Inflammatory macrophage treated with lipopolysaccharide for 1 hour (primary cell): ENCODE results near the gene HMCN2.
"Not testable (repeated sequence)": the region's sequence is repeated elsewhere in the genome, so short reads cannot be mapped to it uniquely, and the experiment has no call there.

Source experiments
- DNase-seq, 2 donors: peaks; one replicate each; pipeline ENCODE4 v3.0.0-alpha.2; 2020 to 2022

The HMCN2 gene

DNA sequence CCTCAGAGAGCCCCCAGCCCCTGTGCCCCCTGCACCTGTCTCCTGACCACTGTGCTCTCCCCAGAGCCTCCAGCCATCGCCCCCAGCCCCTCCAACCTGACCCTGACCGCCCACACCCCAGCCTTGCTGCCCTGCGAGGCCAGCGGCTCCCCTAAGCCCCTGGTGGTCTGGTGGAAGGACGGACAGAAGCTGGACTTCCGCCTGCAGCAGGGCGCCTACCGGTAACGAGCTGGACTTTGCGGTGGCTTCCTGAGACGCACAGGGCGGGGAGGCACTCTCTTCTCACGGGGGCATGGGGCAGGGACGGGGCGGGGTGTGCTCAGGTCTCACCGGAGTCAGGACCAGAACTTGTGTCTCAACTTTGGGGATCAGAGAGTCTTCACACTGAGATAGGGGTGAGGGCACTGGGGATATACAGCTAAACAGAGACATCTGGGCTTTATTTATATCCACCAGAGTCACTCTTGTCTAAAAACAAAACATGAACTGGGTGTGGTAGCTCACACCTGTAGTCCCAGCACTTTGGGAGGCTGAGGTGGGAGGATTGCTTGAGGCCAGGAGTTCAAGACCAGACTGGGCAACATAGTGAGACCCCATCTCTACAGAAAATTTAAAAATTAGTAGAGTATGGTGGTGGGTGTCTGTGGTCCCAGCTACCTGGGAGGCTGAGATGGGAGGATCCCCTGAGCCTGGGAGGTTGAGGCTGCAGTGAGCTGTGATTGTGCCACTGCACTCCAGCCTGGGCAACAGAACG, 133.1 kb downstream of the HMCN2 start:
- DNase-seq: no peak

DNA sequence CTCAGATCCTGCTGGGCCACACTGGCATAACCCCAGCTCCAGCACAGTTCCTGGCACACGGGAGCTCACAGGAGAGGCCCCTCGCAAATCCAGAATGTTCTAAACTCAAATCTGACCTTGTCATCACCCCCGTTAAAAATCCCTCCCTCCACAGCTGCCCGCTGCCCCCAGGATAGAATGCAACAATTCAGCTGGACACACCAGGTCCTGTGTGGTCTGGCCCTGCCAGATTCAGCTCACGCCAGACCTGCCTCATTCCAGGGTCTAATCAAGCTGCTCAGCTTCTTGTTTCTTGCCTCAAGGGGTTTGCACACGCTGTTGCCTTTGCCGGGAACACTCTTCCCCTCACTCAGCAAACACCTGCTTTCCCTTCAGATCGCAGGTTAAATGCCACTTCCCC, 134.2 kb downstream of the HMCN2 start:
- no peak for DNase-seq

GRCh38 chr9:130400870-130401269, 135.3 kb downstream of the HMCN2 start:
- DNase-seq: no peak

DNA sequence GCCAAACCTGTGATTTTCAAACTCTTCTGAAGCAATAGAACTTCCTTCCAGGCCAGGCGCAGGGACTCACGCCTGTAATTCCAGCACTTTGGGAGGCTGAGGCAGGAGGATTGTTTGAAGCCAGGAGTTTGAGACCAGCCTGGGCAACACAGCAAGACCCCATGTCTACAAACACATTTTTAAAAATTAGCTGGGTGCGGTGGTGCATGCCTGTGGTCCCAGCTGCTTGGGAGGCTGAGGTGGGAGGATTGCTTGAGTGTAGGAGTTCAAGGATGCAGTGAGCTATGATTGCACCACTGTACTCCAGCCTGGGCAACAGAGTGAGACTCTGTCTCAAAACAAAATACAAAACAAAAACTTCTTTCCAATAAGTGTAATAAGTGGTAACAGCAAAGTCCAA, 136.2 kb downstream of the HMCN2 start:
- not testable (repeated sequence) for DNase-seq

DNA sequence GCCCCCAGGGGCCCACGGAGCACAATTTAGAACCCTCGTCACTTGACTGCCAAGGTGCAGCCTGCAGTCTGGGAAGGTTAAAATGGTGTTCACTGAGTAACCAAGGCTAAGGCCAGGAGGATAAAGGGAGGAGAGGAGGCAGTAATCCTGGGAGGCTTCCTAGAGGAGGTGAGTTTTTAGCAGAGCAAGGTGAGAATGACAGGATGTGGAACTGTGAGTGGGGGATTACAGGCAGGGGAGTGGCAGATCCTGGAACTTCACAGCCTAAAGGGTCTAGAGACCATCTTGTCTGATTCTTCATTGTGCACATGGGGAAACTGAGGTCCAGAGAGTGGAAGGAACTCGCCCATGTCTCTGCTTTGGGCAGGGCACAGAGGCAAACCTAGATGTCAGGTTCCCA, 136.7 kb downstream of the HMCN2 start:
- no peak for DNase-seq

DNA sequence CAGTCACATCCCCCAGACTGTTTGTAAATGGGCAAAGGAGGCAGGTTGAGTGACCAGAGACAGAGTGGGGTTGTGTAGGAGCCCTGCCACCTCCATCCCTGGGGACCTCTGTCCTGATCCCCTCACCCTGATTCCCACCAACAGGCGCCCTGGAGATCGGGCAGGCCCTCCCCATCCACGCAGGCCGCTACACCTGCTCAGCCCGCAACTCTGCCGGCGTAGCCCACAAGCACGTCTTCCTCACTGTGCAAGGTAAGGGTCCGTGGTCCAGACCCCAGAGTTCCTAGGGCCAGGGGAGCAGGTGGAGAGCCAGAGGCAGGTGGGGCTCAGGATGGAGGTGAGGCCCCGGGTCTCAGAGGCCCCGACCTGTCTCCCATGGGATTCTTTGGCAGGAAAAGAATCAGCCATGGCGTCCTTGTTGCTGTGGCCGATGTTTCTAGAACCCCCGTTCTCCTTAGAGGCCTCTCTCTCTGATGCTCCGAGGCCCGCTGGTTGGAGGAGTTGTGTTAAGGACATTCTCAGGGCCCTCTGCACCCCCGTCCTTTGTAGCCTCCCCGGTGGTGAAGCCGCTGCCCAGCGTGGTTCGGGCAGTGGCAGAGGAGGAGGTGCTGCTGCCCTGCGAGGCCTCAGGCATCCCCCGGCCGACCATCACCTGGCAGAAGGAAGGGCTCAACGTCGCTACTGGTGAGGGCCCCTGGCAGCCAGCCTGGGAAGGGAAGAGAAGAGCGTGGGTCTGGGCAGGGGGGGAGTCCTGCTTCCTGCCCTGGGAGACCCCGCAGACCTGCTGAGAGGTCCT, 137.3 kb downstream of the HMCN2 start:
- no peak for DNase-seq

GRCh38 chr9:130405657-130406257, 140.2 kb downstream of the HMCN2 start:
- DNase-seq: no peak

GRCh38 chr9:130406278-130406895, 140.8 kb downstream of the HMCN2 start:
- no peak for DNase-seq

DNA sequence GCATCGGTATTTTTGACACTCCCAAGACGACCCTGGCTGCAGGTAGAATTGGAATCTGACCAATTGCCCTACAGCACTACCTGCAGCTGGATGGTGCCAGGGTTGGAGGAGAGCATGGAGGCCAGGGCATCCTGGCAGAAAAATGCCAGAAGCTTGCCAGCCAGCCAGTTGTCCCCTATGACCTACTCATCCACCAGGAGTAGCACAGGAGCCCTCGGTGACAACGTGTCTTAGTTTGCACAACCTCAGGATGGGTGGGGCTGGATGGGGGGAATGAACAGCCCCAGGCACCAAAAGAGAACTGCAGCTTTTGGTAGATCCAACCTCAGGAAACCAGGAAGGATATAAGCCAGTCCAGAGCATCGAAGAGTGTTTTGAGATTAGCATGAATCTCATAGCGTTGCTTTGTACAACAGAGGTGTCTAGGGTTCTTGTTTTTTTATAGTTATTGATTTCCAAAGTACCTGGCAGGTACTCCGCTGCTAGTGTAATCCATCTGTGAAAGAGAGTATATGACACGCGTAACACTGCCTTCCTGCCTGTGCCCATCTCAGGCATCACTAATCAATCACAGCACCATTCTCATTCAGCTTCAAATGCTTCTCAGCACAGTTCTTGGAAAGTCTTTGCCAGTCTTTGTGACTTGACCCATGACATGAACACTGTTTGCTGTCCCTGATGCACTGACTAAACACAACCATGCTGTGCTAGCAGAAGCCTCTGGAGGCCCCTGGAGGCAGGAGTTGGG, 142.5 kb downstream of the HMCN2 start:
- DNase-seq: peak in 1 of 2 donors; percentile 2

- DNase-seq: no peak
Observed at GRCh38 chr9:130408669-130409068, 143.1 kb downstream of the HMCN2 start.

- DNase-seq: peak; percentile 68 to 85
Observed at GRCh38 chr9:130409246-130409645, 143.7 kb downstream of the HMCN2 start.

- no peak for DNase-seq
Observed at GRCh38 chr9:130410443-130410842, 144.9 kb downstream of the HMCN2 start.

DNA sequence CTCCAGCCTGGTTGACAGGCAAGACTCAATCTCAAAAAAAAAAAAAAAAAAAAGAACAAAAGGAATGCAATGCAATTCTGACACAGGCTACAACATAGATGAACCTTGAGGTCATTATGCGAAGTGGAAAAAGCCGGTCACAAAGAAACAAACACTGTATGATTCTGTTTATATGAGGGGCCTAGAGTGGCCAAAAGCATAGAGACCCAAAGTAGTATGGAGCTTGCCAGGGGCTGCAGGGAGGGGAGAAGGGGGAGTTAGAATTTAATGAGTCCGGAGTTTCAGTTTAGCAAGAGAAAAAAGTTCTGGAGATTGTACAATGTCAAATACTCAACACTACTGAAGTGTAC, 146.0 kb downstream of the HMCN2 start:
- no peak for DNase-seq

GRCh38 chr9:130414081-130414731, 148.6 kb downstream of the HMCN2 start:
- DNase-seq: no peak

GRCh38 chr9:130414910-130415746, 149.6 kb downstream of the HMCN2 start:
- DNase-seq: no peak

DNA sequence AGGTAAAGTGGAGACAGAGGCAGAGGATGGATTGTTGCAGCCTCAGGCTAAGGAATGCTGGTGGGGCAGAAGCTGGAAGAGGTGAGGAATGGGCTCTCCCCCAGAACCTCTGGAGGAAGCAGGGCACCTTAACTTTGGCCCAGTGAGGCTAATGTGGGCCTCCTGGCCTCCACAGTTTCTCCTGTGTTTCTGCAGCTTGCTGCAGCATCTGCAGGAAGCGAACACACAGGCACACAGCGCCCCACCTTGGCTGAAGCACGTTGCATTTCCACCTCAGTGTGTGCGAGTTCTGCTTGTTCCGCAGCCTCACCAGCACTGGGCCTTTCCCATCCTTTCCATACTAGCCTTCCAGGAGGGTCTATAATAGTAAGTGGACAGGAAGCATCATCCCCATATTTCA, 152.0 kb downstream of the HMCN2 start:
- no peak for DNase-seq

- no peak for DNase-seq
Observed at GRCh38 chr9:130418776-130419175, 153.2 kb downstream of the HMCN2 start.

- DNase-seq: no peak
Observed at GRCh38 chr9:130419521-130420035, 154.0 kb downstream of the HMCN2 start.

GRCh38 chr9:130421154-130421801, 155.7 kb downstream of the HMCN2 start:
- DNase-seq: no peak

DNA sequence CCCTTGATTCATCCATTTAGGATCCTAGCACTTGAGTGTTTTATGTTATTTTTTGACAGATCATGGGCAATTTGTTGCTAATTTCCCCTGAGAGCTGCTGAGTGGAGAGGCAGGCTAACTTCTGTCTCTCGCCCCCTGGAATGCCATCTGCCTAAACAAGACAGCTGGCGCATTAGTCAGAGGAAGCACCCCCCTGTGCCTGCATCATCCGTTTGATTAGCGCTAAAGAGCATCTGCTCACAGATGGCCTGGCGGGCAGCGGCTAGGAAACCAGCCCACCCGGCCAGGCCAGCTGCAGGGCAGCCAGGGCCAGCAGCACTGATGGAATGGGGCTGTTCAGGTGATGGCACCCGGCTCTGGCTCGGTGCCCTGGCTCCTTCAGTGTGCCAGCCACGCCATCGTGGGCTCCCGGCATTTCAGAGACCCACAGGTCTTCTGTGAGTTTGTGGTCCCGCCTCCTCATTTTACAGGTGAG, 156.3 kb downstream of the HMCN2 start:
- no peak for DNase-seq
